Caco-2 (cell line): ENCODE data around the gene LRRC4C. TPM values are rescaled to one million over a fixed set of nuclear protein-coding genes. Genes with fewer than 3 reads are reported as not detected.

Experiments used
- BruUV-seq: library from RNA; stranded (reverse); fragments of 400-500 nt; replicated peaks from 2 replicates; lab custom pipeline; 2021; lab: Mats Ljungman, UMichigan
- CTCF ChIA-PET: fragments of 300-600 bp; sonication (Branson Sonifier 250); formaldehyde crosslinking; loops from one replicate; lab custom pipeline; 2022; ENCODE audit warnings: antibody characterized with exemption; lab: Charles Lee
- POLR2A ChIA-PET: fragments of 300-600 bp; sonication (Branson Sonifier 250); formaldehyde crosslinking; loops from one replicate; lab custom pipeline; 2022; ENCODE audit warnings: antibody characterized with exemption; lab: Charles Lee
- DNase-seq, 2 experiments: peaks; one replicate each; pipeline versions ENCODE4 v3.0.0 to v3.0.0-alpha.2; 2020 to 2022
- H3K27me3 ChIP-seq: replicated peaks from 2 replicates; pipeline ENCODE4 v1.6.0; 2011; ENCODE audit warnings: low read length; ENCODE audit not compliant: control insufficient read depth, insufficient read depth
- H3K36me3 ChIP-seq: 2 replicates; pipeline ENCODE4 v1.5.1; 2011; ENCODE audit warnings: low read length; ENCODE audit not compliant: control insufficient read depth, insufficient read depth
- H3K4me1 ChIP-seq: fragments of 250-450 bp; sonication (Bioruptor Pico); 2 replicates; pipeline ENCODE4 v1.5.1; 2020; ENCODE audit warnings: mild to moderate bottlenecking
- H3K4me3 ChIP-seq: 2 replicates; pipeline ENCODE4 v1.5.1; 2011; ENCODE audit warnings: low read depth, mild to moderate bottlenecking, control low read depth, low read length
- H3K9me3 ChIP-seq: fragments of 250-450 bp; sonication (Bioruptor Pico); 2 replicates; pipeline ENCODE4 v1.5.1; 2020; ENCODE audit warnings: mild to moderate bottlenecking, moderate library complexity
- H3K27ac Mint-ChIP-seq: one replicate; pipeline ENCODE4 v1.8.0; 2022; ENCODE audit warnings: mixed read lengths; ENCODE audit not compliant: unreplicated experiment
- H3K27me3 Mint-ChIP-seq: one replicate; pipeline ENCODE4 v1.8.0; 2022; ENCODE audit warnings: mixed read lengths; ENCODE audit not compliant: insufficient read depth, unreplicated experiment
- H3K36me3 Mint-ChIP-seq: one replicate; pipeline ENCODE4 v1.8.0; 2022; ENCODE audit warnings: mild to moderate bottlenecking, mixed read lengths; ENCODE audit not compliant: insufficient read depth, unreplicated experiment
- H3K4me1 Mint-ChIP-seq: one replicate; pipeline ENCODE4 v1.8.0; 2022; ENCODE audit warnings: low read depth, mixed read lengths; ENCODE audit not compliant: unreplicated experiment
- H3K4me3 Mint-ChIP-seq: one replicate; pipeline ENCODE4 v1.8.0; 2022; ENCODE audit warnings: mild to moderate bottlenecking, moderate library complexity, mixed read lengths; ENCODE audit not compliant: unreplicated experiment
- H3K9me3 Mint-ChIP-seq: one replicate; pipeline ENCODE4 v1.8.0; 2022; ENCODE audit warnings: mixed read lengths; ENCODE audit not compliant: unreplicated experiment
- CTCF ChIP-seq, 2 experiments: fragments of 200-600 bp in 1 of 2; IDR thresholded peaks; 1 replicate in 1 of 2; 2 replicates in 1 of 2; pipeline versions ENCODE4 v1.5.1 to v1.8.0; 2011 to 2022; ENCODE audit warnings: antibody characterized with exemption in 1 of 2, control low read depth in 1 of 2, inconsistent platforms in 1 of 2, low read depth in 1 of 2, low read length in 1 of 2, mild to moderate bottlenecking in 1 of 2, moderate library complexity in 1 of 2; ENCODE audit not compliant: insufficient read depth in 1 of 2, severe bottlenecking in 1 of 2, unreplicated experiment in 1 of 2
- intact Hi-C: fragments of 100-400 bp; cut with micrococcal nuclease; formaldehyde crosslinking; loops from one replicate; pipeline ENCODE4 v1.10.0; 2022; ENCODE audit not compliant: unreplicated experiment
- total RNA-seq: library from RNA; stranded (reverse); gene quantifications from 2 replicates; pipeline ENCODE4 v1.2.3, GENCODE V29; 2022

Gene LRRC4C
- total RNA-seq, 1 experiment from 2014 or later, result not detected

- TF ChIP-seq CTCF (IDR thresholded peaks at IDR 0.05; ENCODE audit: insufficient read depth in 1 of 2, low read depth in 1 of 2, low read length in 1 of 2, severe bottlenecking in 1 of 2, unreplicated experiment in 1 of 2), result no peak
- no peaks in the 10 kb centered on the region for H3K4me1 ChIP-seq
- no peaks in the 10 kb centered on the region for H3K9me3 ChIP-seq
- Mint-ChIP-seq H3K36me3 (no peaks in the 10 kb centered on the region), H3K27ac (no peak overlapping the region), H3K4me3 (no peak overlapping the region), H3K27me3 (no peaks in the 10 kb centered on the region), H3K4me1 (no peaks in the 10 kb centered on the region), H3K9me3 (no peaks in the 10 kb centered on the region)
- H3K36me3 ChIP-seq, result no peaks in the 10 kb centered on the region
- no TSS peak for BruUV-seq
- no peak for DNase-seq
- no peaks in the 10 kb centered on the region for H3K27me3 ChIP-seq
- CTCF ChIA-PET, result no interaction called here
- intact Hi-C loops, result no loop called here
- POLR2A ChIA-PET, result no interaction called here
- no peak overlapping the region for H3K4me3 ChIP-seq
These were observed 484.4 kb downstream of the LRRC4C start for GRCh38 chr11:40975076-40975475.

GRCh38 chr11:40974186-40974795 is 485.2 kb downstream of the LRRC4C start:
- BruUV-seq, result no TSS peak
- Mint-ChIP-seq H3K27me3 (no peaks in the 10 kb centered on the region), H3K27ac (no peak overlapping the region), H3K4me1 (no peaks in the 10 kb centered on the region), H3K4me3 (no peak overlapping the region), H3K9me3 (no peaks in the 10 kb centered on the region), H3K36me3 (no peaks in the 10 kb centered on the region)
- Histone ChIP-seq H3K9me3 (no peaks in the 10 kb centered on the region), H3K27me3 (no peaks in the 10 kb centered on the region), H3K4me3 (no peak overlapping the region), H3K4me1 (no peaks in the 10 kb centered on the region), H3K36me3 (no peaks in the 10 kb centered on the region)
- CTCF ChIA-PET, result no interaction called here
- POLR2A ChIA-PET, result no interaction called here
- DNase-seq, result no peak
- no peak for TF ChIP-seq CTCF (IDR thresholded peaks at IDR 0.05; ENCODE audit: insufficient read depth in 1 of 2, low read depth in 1 of 2, low read length in 1 of 2, severe bottlenecking in 1 of 2, unreplicated experiment in 1 of 2)
- intact Hi-C loops, result no loop called here

GRCh38 chr11:40958707-40959106 is 500.7 kb downstream of the LRRC4C start:
- Histone ChIP-seq H3K4me1 (no peaks in the 10 kb centered on the region), H3K27me3 (no peaks in the 10 kb centered on the region), H3K36me3 (no peaks in the 10 kb centered on the region), H3K9me3 (no peaks in the 10 kb centered on the region), H3K4me3 (no peak overlapping the region)
- ChIA-PET CTCF (no interaction called here), POLR2A (no interaction called here)
- intact Hi-C loops, result no loop called here
- no peaks in the 10 kb centered on the region for H3K27me3 Mint-ChIP-seq
- no peak for DNase-seq
- no peaks in the 10 kb centered on the region for H3K9me3 Mint-ChIP-seq
- H3K4me1 Mint-ChIP-seq, result no peaks in the 10 kb centered on the region
- no TSS peak for BruUV-seq
- TF ChIP-seq CTCF (IDR thresholded peaks at IDR 0.05; ENCODE audit: insufficient read depth in 1 of 2, low read depth in 1 of 2, low read length in 1 of 2, severe bottlenecking in 1 of 2, unreplicated experiment in 1 of 2), result no peak
- H3K27ac Mint-ChIP-seq, result no peak overlapping the region
- no peak overlapping the region for H3K4me3 Mint-ChIP-seq
- no peaks in the 10 kb centered on the region for H3K36me3 Mint-ChIP-seq
